ENCODE data around the gene UPK2. TPM values are rescaled to one million over a fixed set of nuclear protein-coding genes. Genes with fewer than 3 reads are reported as not detected.
A peak's percentile ranks its signal among the peaks of the same experiment; 100 is the strongest.

UPK2 gene
- total and polyA plus RNA-seq, 5 experiments from 2014 or later = 0.22 to 0.52 TPM; not detected in 3

GRCh38 chr11:118918686-118919280 lies 37.3 kb upstream of the UPK2 start:
- ATAC-seq (no peak), DNase-seq (peak in 6 of 10 donors; percentile 13 to 76 (median 54))
- Mint-ChIP-seq H3K36me3 (peaks cover 5 to 37% (median 29%) of the 10 kb centered on the region in 3 donors), H3K27ac (peak overlapping the region; percentile 96 to 100 (median 100)), H3K27me3 (no peaks in the 10 kb centered on the region), H3K4me1 (peaks cover 51 to 87% (median 75%) of the 10 kb centered on the region in 4 donors), H3K4me3 (peak overlapping the region; percentile 87 to 99 (median 96)), H3K9me3 (no peaks in the 10 kb centered on the region)
- POLR2A ChIA-PET = interaction anchor here (0.7 kb wide), 1 partner anchor 209 kb away, joined by 3 read pairs; no protein-coding TSS in a partner anchor

DNA sequence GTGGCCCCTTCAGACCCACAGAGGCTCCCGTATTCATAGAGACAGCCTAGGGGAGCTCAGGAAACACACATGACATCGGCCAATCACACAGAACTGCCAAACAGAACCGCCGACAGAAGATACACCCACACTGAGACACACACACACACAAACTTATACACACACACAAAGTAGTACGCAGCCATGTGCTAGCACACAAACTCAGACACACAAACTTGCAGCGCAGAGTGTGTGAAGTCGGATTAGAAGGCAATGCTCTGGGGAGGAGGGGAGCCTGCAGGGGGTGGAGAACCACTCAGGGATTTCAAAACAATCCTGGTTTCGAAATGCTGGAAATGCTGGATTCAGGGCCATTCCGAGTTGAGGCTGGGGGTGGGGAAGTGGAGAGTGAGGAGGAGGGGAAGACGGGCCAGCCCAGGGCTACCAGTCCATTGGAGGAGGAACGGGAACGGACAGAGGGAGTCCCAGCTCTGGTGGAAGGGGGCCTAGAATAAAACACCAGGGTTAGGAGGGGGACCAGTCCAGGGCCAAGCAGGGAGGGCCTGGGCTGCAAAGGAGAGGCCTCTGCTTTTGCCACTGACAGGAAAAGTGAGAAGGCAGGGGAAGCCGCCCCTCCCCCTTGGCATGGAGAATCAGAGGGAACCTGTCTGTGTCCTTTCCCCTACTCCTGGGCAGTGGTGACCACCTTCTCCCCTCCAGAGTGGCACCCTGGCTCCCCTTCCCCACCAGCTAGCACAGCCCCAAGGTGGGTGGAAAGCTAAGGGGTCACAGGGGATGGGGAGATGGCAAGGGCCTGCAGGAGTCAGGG lies 34.8 kb upstream of the UPK2 start:
- peak overlapping the region; percentile 84 to 99 (median 96) for H3K4me3 Mint-ChIP-seq
- ATAC-seq (no peak), DNase-seq (peak in 1 of 10 donors; percentile 64)
- peaks cover 43 to 75% (median 61%) of the 10 kb centered on the region in 4 donors for H3K4me1 Mint-ChIP-seq
- peaks cover 11 to 37% (median 27%) of the 10 kb centered on the region in 3 donors for H3K36me3 Mint-ChIP-seq
- peaks cover 0 to 1% (median 0%) of the 10 kb centered on the region in 9 donors for H3K9me3 Mint-ChIP-seq
- H3K27me3 Mint-ChIP-seq = peaks cover 0 to 1% (median 0%) of the 10 kb centered on the region in 5 donors
- peak overlapping the region; percentile 95 to 100 (median 100) for H3K27ac Mint-ChIP-seq
- POLR2A ChIA-PET = interaction anchor here (1.0 to 3.2 kb wide), 4 partner anchors 52 to 229 kb away, joined by 3 to 21 read pairs (median 4); no protein-coding TSS in a partner anchor

DNA sequence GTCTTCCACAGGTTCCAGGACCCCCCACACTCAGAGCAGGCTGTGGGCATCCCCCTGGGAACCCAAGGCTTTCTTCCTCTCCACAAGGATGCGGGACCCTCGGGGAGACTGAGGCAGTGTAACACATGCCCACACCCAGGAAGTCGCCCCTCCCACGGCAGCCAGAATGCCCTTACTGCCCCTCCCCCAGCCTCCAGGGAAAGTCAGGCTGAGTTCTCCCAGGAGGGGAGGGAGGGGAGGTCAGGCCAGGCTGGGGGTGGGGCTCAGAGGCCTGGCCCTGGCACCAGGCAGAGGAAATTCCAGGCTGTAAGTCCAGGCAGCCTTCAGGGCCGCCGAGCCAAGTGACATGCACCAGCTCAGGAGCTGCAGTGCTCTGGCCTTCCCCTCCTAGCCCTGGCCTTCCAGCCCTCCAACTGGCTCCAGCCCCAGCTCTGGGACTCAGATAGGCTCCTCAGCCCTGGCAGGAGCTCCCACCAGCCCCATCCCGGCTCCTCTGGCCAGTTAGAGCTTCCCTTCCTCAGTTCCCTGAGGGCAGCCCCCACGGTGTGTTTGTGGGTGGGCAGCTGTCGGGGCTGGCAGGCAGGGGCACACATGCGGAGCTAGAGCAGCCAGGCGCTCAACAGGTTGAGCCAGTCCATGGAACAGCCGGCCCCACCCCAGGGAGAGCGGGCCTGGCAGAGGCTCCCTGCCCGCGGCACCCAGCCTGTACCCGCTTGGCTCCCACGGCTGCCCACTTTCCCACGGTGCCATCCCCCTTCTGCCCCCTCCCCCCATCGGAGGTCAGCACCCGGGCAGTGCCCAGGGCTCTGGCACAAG lies 34.0 kb upstream of the UPK2 start:
- peaks cover 0 to 2% (median 0%) of the 10 kb centered on the region in 9 donors for H3K9me3 Mint-ChIP-seq
- H3K27me3 Mint-ChIP-seq = peaks cover 0 to 2% (median 0%) of the 10 kb centered on the region in 5 donors
- ATAC-seq (no peak), DNase-seq (peak in 1 of 10 donors; percentile 10)
- peak overlapping the region; percentile 95 to 100 (median 100) for H3K27ac Mint-ChIP-seq
- H3K4me1 Mint-ChIP-seq = peaks cover 43 to 75% (median 59%) of the 10 kb centered on the region in 4 donors
- POLR2A ChIA-PET = interaction anchor here (0.8 to 8.8 kb wide), 5 partner anchors 45 to 228 kb away, joined by 3 to 52 read pairs (median 5); no protein-coding TSS in a partner anchor
- H3K36me3 Mint-ChIP-seq = peaks cover 11 to 33% (median 26%) of the 10 kb centered on the region in 3 donors
- H3K4me3 Mint-ChIP-seq = peak overlapping the region; percentile 87 to 99 (median 96)

GRCh38 chr11:118922745-118923627 lies 33.1 kb upstream of the UPK2 start:
- Mint-ChIP-seq H3K27me3 (peaks cover 0 to 2% (median 0%) of the 10 kb centered on the region in 5 donors), H3K4me3 (peak overlapping the region; percentile 87 to 99 (median 96)), H3K4me1 (peaks cover 44 to 75% (median 59%) of the 10 kb centered on the region in 4 donors), H3K9me3 (peaks cover 0 to 2% (median 0%) of the 10 kb centered on the region in 9 donors), H3K36me3 (peaks cover 11 to 27% (median 18%) of the 10 kb centered on the region in 3 donors), H3K27ac (peak overlapping the region; percentile 93 to 100 (median 96))
- DNase-seq = peak in 1 of 10 donors; percentile 9
- POLR2A ChIA-PET = interaction anchor here (0.5 to 8.8 kb wide), 8 partner anchors 46 to 386 kb away, joined by 3 to 52 read pairs (median 6); no protein-coding TSS in a partner anchor
- no peak for ATAC-seq

- POLR2A ChIA-PET = interaction anchor here (0.5 to 8.8 kb wide), 10 partner anchors 23 to 385 kb away, joined by 3 to 52 read pairs (median 4); partner anchors contain the start of gene DPAGT1
- H3K9me3 Mint-ChIP-seq = peaks cover 0 to 2% (median 0%) of the 10 kb centered on the region in 9 donors
- ATAC-seq = no peak
- DNase-seq = peak in 2 of 10 donors; percentile 49 to 62
- H3K27ac Mint-ChIP-seq = peak overlapping the region; percentile 93 to 100 (median 96)
- peak overlapping the region; percentile 87 to 99 (median 96) for H3K4me3 Mint-ChIP-seq
- peaks cover 11 to 27% (median 16%) of the 10 kb centered on the region in 3 donors for H3K36me3 Mint-ChIP-seq
- peaks cover 0 to 2% (median 0%) of the 10 kb centered on the region in 5 donors for H3K27me3 Mint-ChIP-seq
- H3K4me1 Mint-ChIP-seq = peaks cover 42 to 69% (median 56%) of the 10 kb centered on the region in 4 donors
Measured at GRCh38 chr11:118923721-118924587, 32.1 kb upstream of the UPK2 start.

GRCh38 chr11:118924591-118925585 lies 31.2 kb upstream of the UPK2 start:
- Mint-ChIP-seq H3K27me3 (peaks cover 0 to 2% (median 0%) of the 10 kb centered on the region in 5 donors), H3K4me1 (peaks cover 37 to 60% (median 51%) of the 10 kb centered on the region in 4 donors), H3K27ac (peak overlapping the region; percentile 93 to 100 (median 97)), H3K4me3 (peak overlapping the region; percentile 87 to 99 (median 96)), H3K36me3 (peaks cover 11 to 27% (median 16%) of the 10 kb centered on the region in 3 donors), H3K9me3 (peaks cover 0 to 2% (median 0%) of the 10 kb centered on the region in 9 donors)
- no peak for ATAC-seq
- DNase-seq = peak in 6 of 10 donors; percentile 34 to 70 (median 62)
- POLR2A ChIA-PET = interaction anchor here (0.5 to 8.8 kb wide), 14 partner anchors 18 to 236 kb away, joined by 3 to 52 read pairs (median 4); partner anchors contain the start of genes DPAGT1 and UPK2

DNA sequence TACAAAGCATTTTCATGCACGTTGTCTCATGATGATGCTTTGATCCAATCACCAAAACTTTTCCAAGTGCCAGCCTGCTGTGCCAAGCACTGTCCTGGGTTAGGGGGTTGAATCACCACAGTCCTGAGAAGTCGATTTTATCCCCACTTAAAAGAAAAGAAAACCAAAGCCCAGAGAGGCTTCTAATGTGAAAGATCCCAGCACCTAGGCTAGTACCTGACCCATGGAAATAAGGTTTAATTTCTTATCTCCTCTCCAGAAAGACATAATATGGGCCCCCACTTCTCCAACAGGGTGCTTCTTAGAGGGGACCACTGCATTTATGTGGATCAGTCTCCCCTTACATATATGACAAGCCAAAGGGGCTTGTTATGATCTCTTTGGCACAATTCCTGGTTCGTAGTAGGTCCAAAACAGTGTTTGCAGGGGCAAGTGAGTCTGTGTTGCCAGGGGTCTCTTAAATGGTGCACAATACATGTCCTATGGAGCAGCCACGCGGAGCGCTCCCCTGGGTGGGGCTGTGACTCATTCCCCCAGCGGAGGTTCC lies 28.5 kb upstream of the UPK2 start:
- Mint-ChIP-seq H3K4me1 (peaks cover 40 to 61% (median 50%) of the 10 kb centered on the region in 4 donors), H3K4me3 (peak overlapping the region; percentile 93 to 99 (median 96)), H3K9me3 (peaks cover 0 to 2% (median 0%) of the 10 kb centered on the region in 9 donors), H3K27me3 (peaks cover 0 to 2% (median 0%) of the 10 kb centered on the region in 5 donors), H3K36me3 (peaks cover 11 to 19% (median 11%) of the 10 kb centered on the region in 3 donors), H3K27ac (peak overlapping the region; percentile 96 to 100 (median 100))
- ATAC-seq (no peak), DNase-seq (peak in 2 of 10 donors; percentile 10 to 56)
- POLR2A ChIA-PET = interaction anchor here (0.6 to 8.8 kb wide), 7 partner anchors 14 to 163 kb away, joined by 3 to 52 read pairs (median 6); partner anchors contain the start of genes RPS25 and TRAPPC4

DNA sequence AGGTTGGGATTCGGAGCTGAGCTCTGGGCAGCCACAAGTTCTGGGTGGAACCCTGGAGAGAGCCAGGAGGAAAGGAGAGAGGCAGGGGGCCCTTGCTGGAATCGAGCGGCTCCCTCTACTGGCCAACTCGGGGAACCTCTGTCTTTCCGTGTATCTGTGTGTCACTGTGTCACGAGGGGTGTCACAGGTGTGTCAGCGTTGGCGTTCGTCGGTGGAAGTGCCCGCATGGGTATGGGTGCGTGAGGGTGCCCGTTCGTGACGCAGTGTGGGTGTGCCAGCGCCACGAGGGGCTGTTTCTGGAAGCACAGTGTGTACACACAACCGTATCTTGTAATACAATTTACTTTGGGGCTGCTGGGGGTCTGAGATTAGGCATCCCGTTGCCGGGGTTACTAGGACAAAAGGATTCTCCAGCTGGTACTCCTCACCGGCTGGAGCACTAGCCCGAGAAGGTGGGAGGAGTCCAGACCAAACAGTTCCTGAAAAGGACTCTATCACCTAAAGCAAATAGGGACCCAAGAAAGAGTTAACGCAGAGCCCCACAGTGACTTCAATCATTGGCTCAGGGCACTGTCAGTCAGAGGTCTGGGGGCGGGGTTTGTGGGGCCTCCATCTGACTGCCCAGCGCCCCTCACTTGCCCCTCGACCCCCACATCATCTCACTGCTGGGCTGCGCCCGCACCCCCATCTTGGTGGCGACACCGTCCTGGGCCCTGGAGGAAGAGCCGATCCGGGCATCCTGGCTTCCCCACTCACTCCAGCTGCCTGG lies 27.8 kb upstream of the UPK2 start:
- peaks cover 0 to 2% (median 0%) of the 10 kb centered on the region in 9 donors for H3K9me3 Mint-ChIP-seq
- POLR2A ChIA-PET = interaction anchor here (0.6 to 8.8 kb wide), 11 partner anchors 9 to 235 kb away, joined by 3 to 52 read pairs (median 5); partner anchors contain the start of genes RPS25 and TRAPPC4
- peak; percentile 85 to 99 (median 98) for DNase-seq
- H3K4me1 Mint-ChIP-seq = peaks cover 37 to 61% (median 51%) of the 10 kb centered on the region in 4 donors
- peak; percentile 56 to 70 for ATAC-seq
- H3K27me3 Mint-ChIP-seq = peaks cover 0 to 2% (median 0%) of the 10 kb centered on the region in 5 donors
- peak overlapping the region; percentile 96 to 100 (median 100) for H3K27ac Mint-ChIP-seq
- H3K36me3 Mint-ChIP-seq = peaks cover 7 to 15% (median 11%) of the 10 kb centered on the region in 3 donors
- peak overlapping the region; percentile 93 to 99 (median 96) for H3K4me3 Mint-ChIP-seq

Measured in naive thymus-derived CD8-positive, alpha-beta T cell (primary cell).